ENCODE results near the gene TRAPPC8. TPM values are rescaled to one million over a fixed set of nuclear protein-coding genes. Genes with fewer than 3 reads are reported as not detected.
A peak's percentile ranks its signal among the peaks of the same experiment; 100 is the strongest.

The TRAPPC8 gene
- total and polyA plus RNA-seq, 2 experiments from 2014 or later = 27.2 to 66.2 TPM

DNA sequence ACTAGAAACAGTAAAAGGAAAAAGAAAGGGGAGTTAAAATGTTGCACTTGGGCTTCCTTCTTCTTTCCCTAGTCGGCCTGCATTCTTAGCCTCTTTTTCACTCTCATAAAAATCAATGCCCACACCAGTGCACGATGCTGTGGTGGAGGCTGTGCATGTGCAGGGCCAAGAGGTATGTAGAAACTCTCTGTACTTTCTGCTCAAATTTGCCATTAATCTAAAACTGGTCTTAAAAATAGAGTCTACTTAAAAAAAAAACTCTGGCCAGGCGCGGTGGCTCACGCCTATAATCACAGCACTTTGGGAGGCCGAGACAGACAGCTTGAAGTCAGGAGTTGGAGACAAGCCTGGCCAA lies 11.1 kb downstream of the TRAPPC8 start:
- TF ChIP-seq NANOG (IDR thresholded peaks at IDR 0.05; ENCODE audit: borderline replicate concordance) (no peak), ZNF462 (CRISPR knock-in tag; IDR thresholded peaks at IDR 0.05) (no peak), ZNF114 (CRISPR knock-in tag; IDR thresholded peaks at IDR 0.05) (no peak), ZNF331 (CRISPR knock-in tag; IDR thresholded peaks at IDR 0.05; ENCODE audit: low read depth) (no peak), CREB1 (CRISPR knock-in tag; IDR thresholded peaks at IDR 0.05; ENCODE audit: low read depth) (no peak), CTCF (conservative IDR thresholded peaks at IDR 0.05; ENCODE audit: low read depth in 2 of 2) (no peak), POLR2AphosphoS5 (IDR thresholded peaks at IDR 0.05; ENCODE audit: low read depth) (no peak), EZH2 (IDR thresholded peaks at IDR 0.05; ENCODE audit: low read depth, unreplicated experiment) (no peak), EZH2phosphoT487 (IDR thresholded peaks at IDR 0.05; ENCODE audit: unreplicated experiment) (no peak)
- TF ChIP-seq, protein P1, sequence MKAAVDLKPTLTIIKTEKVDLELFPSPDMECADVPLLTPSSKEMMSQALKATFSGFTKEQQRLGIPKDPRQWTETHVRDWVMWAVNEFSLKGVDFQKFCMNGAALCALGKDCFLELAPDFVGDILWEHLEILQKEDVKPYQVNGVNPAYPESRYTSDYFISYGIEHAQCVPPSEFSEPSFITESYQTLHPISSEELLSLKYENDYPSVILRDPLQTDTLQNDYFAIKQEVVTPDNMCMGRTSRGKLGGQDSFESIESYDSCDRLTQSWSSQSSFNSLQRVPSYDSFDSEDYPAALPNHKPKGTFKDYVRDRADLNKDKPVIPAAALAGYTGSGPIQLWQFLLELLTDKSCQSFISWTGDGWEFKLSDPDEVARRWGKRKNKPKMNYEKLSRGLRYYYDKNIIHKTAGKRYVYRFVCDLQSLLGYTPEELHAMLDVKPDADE (IDR thresholded peaks at IDR 0.05) = no peak
- TF ChIP-seq, protein P2, sequence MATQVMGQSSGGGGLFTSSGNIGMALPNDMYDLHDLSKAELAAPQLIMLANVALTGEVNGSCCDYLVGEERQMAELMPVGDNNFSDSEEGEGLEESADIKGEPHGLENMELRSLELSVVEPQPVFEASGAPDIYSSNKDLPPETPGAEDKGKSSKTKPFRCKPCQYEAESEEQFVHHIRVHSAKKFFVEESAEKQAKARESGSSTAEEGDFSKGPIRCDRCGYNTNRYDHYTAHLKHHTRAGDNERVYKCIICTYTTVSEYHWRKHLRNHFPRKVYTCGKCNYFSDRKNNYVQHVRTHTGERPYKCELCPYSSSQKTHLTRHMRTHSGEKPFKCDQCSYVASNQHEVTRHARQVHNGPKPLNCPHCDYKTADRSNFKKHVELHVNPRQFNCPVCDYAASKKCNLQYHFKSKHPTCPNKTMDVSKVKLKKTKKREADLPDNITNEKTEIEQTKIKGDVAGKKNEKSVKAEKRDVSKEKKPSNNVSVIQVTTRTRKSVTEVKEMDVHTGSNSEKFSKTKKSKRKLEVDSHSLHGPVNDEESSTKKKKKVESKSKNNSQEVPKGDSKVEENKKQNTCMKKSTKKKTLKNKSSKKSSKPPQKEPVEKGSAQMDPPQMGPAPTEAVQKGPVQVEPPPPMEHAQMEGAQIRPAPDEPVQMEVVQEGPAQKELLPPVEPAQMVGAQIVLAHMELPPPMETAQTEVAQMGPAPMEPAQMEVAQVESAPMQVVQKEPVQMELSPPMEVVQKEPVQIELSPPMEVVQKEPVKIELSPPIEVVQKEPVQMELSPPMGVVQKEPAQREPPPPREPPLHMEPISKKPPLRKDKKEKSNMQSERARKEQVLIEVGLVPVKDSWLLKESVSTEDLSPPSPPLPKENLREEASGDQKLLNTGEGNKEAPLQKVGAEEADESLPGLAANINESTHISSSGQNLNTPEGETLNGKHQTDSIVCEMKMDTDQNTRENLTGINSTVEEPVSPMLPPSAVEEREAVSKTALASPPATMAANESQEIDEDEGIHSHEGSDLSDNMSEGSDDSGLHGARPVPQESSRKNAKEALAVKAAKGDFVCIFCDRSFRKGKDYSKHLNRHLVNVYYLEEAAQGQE (IDR thresholded peaks at IDR 0.05; ENCODE audit: unreplicated experiment) = no peak
- no peaks in the 10 kb centered on the region for H3K4me1 Mint-ChIP-seq
- Histone ChIP-seq H3K79me2 (replicated peaks; ENCODE audit: insufficient read depth) (peaks cover 86% of the 10 kb centered on the region), H3K9me2 (ENCODE audit: insufficient read depth) (no peaks in the 10 kb centered on the region), H2AFZ (no peak overlapping the region), H3K4me2 (no peak overlapping the region), H3F3A (replicated peaks; ENCODE audit: low read depth) (0 out of 2 replicates have a peak, but pooled peaks cover 6% of the 10 kb centered on the region), H4K20me1 (replicated peaks; ENCODE audit: insufficient read depth) (peaks cover 11% of the 10 kb centered on the region; the same call in 1 of the 2 replicates), H3K27me3 (ENCODE audit: insufficient read depth) (no peaks in the 10 kb centered on the region), H3K27ac (ENCODE audit: low read depth) (peak overlapping the region; percentile 57; the same call in 1 of the 2 replicates), H3K4me1 (ENCODE audit: insufficient read depth) (no peaks in the 10 kb centered on the region), H3K36me3 (ENCODE audit: insufficient read depth) (peaks cover 25% of the 10 kb centered on the region; the same call in 1 of the 2 replicates), H3K4me3 (no peak overlapping the region)
- peaks cover 17% of the 10 kb centered on the region for H3K36me3 Mint-ChIP-seq (ENCODE audit: low read depth)
- H3K27me3 Mint-ChIP-seq (ENCODE audit: insufficient read depth, low read depth, poor library complexity) = no peaks in the 10 kb centered on the region
- ATAC-seq (no peak), DNase-seq (ENCODE audit: low spot score) (no peak)
- no peaks in the 10 kb centered on the region for H3K9me3 Mint-ChIP-seq
- H3K27ac Mint-ChIP-seq = no peak overlapping the region
- H3K4me3 Mint-ChIP-seq = no peak overlapping the region
